ENCODE measurements around the gene PAX9.

Gene PAX9

DNA sequence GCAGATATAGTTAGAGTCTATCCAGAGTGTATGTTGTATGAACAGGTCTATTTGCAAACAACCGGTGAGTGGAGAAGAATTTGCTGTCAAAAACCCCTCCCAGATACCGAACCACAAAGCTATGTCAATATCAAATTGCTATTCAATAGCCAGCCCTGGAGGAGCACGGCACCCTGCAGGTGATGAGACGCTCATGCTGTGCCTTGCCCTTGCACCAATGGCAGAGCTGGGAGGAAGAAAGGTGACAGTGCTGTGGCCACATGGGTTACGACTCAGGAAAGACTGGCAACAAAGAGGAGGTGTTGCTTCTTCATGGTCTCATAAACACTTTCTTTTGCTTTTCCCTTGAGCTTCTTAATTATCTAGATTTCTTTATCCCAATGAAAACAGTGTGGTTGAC is 55.7 kb downstream of the PAX9 start:
- Histone ChIP-seq H3K9ac (ENCODE audit: low read length) (no peak overlapping the region), H3K4me1 (ENCODE audit: control insufficient read depth, insufficient read depth, low read length) (no peaks in the 10 kb centered on the region), H3K4me3 (ENCODE audit: low read length) (no peak overlapping the region), H3K36me3 (ENCODE audit: control insufficient read depth, insufficient read depth, low read length, severe bottlenecking) (no peaks in the 10 kb centered on the region), H3K9me3 (ENCODE audit: control insufficient read depth, low read length) (no peaks in the 10 kb centered on the region), H3K27me3 (replicated peaks; ENCODE audit: control insufficient read depth, insufficient read depth, low read length) (peaks cover 3% of the 10 kb centered on the region)
- DNase-seq (ENCODE audit: low read depth): no peak

DNA sequence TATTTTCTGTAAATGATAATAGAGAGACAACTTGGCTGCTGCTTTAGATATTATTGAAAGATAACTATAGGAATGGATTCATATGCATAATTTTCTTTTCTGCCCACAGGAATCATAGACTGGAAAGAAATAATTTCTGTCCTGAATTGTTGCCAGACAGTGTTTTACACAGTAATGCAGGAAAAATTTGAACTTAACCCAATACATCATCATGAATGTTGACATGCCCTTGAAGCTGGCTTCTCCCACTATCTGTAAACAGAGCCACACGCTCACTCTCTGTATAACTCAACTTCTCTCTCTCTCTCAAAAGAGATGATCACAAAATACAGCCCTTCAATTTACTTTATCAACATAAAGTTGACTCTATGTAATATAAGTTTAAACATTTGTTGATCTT is 56.6 kb downstream of the PAX9 start:
- Histone ChIP-seq H3K9me3 (ENCODE audit: control insufficient read depth, low read length) (no peaks in the 10 kb centered on the region), H3K9ac (ENCODE audit: low read length) (no peak overlapping the region), H3K4me3 (ENCODE audit: low read length) (no peak overlapping the region), H3K4me1 (ENCODE audit: control insufficient read depth, insufficient read depth, low read length) (no peaks in the 10 kb centered on the region), H3K27me3 (replicated peaks; ENCODE audit: control insufficient read depth, insufficient read depth, low read length) (peaks cover 3% of the 10 kb centered on the region), H3K36me3 (ENCODE audit: control insufficient read depth, insufficient read depth, low read length, severe bottlenecking) (no peaks in the 10 kb centered on the region)
- peak; percentile 79 for DNase-seq (ENCODE audit: low read depth)

DNA sequence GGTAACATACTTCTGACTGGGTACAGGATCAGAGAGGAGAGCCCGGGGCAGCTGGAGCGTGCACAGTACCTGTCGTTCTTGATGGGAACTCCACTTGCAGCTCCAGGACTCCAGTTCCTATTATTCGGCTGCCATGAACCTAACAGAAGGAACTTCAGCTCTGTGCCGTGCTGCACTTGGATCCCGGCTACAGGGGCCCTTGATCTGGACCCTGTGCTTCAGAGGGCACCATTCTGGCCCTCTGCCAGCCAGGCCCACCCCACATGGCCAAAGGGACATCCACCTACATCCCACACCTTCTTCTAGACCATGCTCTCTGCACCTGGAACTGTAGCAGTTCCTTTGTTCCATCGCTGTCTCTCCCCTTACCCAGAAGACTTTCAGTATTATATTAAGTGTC is 58.2 kb downstream of the PAX9 start:
- DNase-seq (ENCODE audit: low read depth): no peak
- H3K9ac ChIP-seq (ENCODE audit: low read length): no peak overlapping the region
- no peaks in the 10 kb centered on the region for H3K36me3 ChIP-seq (ENCODE audit: control insufficient read depth, insufficient read depth, low read length, severe bottlenecking)
- no peaks in the 10 kb centered on the region for H3K9me3 ChIP-seq (ENCODE audit: control insufficient read depth, low read length)
- no peak overlapping the region for H3K4me3 ChIP-seq (ENCODE audit: low read length)
- H3K4me1 ChIP-seq (ENCODE audit: control insufficient read depth, insufficient read depth, low read length): no peaks in the 10 kb centered on the region
- H3K27me3 ChIP-seq (replicated peaks; ENCODE audit: control insufficient read depth, insufficient read depth, low read length): peaks cover 3% of the 10 kb centered on the region

DNA sequence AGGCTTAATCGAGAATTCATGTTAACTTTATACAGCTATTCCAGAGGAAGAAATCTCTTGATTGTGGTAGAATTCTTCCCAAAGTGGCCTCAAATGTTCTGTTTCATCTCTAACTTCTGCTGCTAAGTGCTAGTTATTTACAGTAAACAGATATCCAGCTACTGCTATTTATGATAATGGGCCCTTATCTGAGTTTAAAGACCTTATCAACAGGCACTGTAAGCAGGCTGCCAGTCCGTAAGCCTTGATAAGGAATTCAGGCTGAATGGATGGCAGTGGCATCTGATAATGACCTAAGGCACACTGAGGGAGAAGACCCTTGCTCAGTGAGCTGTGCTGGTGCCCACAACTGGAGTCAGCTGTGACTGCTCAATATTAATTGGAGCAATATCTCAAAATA is 59.0 kb downstream of the PAX9 start:
- H3K27me3 ChIP-seq (replicated peaks; ENCODE audit: control insufficient read depth, insufficient read depth, low read length): peaks cover 3% of the 10 kb centered on the region
- no peaks in the 10 kb centered on the region for H3K9me3 ChIP-seq (ENCODE audit: control insufficient read depth, low read length)
- H3K4me3 ChIP-seq (ENCODE audit: low read length): no peak overlapping the region
- DNase-seq (ENCODE audit: low read depth): no peak
- no peaks in the 10 kb centered on the region for H3K4me1 ChIP-seq (ENCODE audit: control insufficient read depth, insufficient read depth, low read length)
- no peak overlapping the region for H3K9ac ChIP-seq (ENCODE audit: low read length)
- H3K36me3 ChIP-seq (ENCODE audit: control insufficient read depth, insufficient read depth, low read length, severe bottlenecking): no peaks in the 10 kb centered on the region

DNA sequence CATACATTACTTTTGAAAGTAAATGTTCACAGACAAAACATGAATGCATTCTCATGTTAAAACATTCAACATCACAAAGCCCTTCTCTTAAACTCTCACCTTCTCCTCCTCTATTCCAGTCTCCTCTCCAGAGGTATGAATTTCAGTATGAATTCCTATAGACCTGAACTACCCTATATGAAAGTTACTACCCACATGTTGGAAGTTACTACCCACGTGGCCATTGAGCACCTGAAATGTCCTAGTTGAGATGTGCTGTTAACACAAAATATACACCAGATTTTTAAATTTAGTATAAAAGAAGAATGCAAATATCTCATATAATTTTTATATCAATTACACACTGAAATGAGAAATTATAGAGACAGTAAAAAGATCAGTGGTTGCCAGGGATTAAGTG is 60.2 kb downstream of the PAX9 start:
- Histone ChIP-seq H3K4me3 (ENCODE audit: low read length) (no peak overlapping the region), H3K9me3 (ENCODE audit: control insufficient read depth, low read length) (no peaks in the 10 kb centered on the region), H3K36me3 (ENCODE audit: control insufficient read depth, insufficient read depth, low read length, severe bottlenecking) (no peaks in the 10 kb centered on the region), H3K4me1 (ENCODE audit: control insufficient read depth, insufficient read depth, low read length) (no peaks in the 10 kb centered on the region), H3K9ac (ENCODE audit: low read length) (no peak overlapping the region), H3K27me3 (replicated peaks; ENCODE audit: control insufficient read depth, insufficient read depth, low read length) (peaks cover 3% of the 10 kb centered on the region)
- DNase-seq (ENCODE audit: low read depth): no peak

DNA sequence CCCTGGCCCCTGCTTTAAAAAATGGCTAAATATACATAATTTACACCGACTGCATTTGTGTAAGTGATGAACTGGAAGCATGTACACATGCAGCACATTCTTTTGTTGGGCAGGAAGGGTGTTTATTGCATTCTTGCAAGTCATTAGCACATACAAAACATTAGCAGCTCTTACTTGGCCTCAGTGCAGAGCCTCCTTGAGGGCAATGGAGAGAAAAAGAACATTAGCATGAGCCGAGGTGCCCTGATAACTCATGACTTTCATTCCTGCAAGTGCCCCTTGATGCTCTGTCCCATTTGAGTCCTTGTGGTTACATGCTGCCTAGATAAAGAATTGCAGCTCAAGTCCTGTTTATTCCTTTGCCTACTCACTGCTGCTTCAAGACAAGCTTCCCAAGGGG is 61.9 kb downstream of the PAX9 start:
- H3K36me3 ChIP-seq (ENCODE audit: control insufficient read depth, insufficient read depth, low read length, severe bottlenecking): no peaks in the 10 kb centered on the region
- no peaks in the 10 kb centered on the region for H3K9me3 ChIP-seq (ENCODE audit: control insufficient read depth, low read length)
- H3K4me3 ChIP-seq (ENCODE audit: low read length): no peak overlapping the region
- no peak for DNase-seq (ENCODE audit: low read depth)
- H3K4me1 ChIP-seq (ENCODE audit: control insufficient read depth, insufficient read depth, low read length): no peaks in the 10 kb centered on the region
- H3K9ac ChIP-seq (ENCODE audit: low read length): no peak overlapping the region
- H3K27me3 ChIP-seq (replicated peaks; ENCODE audit: control insufficient read depth, insufficient read depth, low read length): peaks cover 3% of the 10 kb centered on the region

DNA sequence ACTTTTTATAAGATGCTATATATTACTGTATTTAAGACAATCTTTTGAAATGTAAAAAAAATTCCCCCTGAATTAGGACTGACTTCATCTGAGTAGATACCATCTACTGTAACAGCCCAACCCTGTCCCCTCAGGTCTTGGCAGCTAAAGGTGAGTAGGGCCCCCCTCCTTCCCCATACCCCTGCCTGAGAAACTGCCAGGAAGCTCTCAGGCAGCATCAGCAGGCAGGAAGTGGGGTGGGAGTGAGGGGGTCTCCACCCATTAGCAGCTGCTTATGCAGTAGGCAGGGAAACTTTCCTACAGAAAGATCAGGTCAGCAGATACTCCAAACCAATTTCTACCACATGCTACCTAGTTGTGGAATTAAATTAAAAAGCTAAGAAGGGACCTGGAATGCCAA is 62.5 kb downstream of the PAX9 start:
- no peaks in the 10 kb centered on the region for H3K9me3 ChIP-seq (ENCODE audit: control insufficient read depth, low read length)
- H3K9ac ChIP-seq (ENCODE audit: low read length): no peak overlapping the region
- H3K4me3 ChIP-seq (ENCODE audit: low read length): no peak overlapping the region
- no peaks in the 10 kb centered on the region for H3K4me1 ChIP-seq (ENCODE audit: control insufficient read depth, insufficient read depth, low read length)
- no peaks in the 10 kb centered on the region for H3K36me3 ChIP-seq (ENCODE audit: control insufficient read depth, insufficient read depth, low read length, severe bottlenecking)
- H3K27me3 ChIP-seq (replicated peaks; ENCODE audit: control insufficient read depth, insufficient read depth, low read length): peaks cover 3% of the 10 kb centered on the region
- DNase-seq (ENCODE audit: low read depth): no peak

DNA sequence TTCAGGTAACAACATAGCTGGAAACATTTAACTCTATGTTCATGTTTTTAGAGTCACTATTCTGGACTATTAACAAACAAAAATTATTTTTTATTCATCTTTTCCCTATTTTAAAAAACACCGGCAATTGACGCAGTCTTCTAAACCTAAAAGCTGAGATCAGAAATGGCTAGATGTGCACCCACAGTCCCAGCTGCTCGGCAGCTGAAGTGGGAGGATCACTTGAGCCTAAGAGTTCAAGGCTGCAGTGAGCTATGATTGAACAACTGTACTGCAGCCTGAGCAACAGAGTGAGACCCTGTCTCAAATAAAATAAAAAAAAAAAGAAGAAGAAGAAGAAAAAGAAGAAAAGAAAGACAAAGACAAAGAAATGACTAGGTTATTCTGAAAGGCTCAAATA is 64.5 kb downstream of the PAX9 start:
- Histone ChIP-seq H3K9me3 (ENCODE audit: control insufficient read depth, low read length) (no peaks in the 10 kb centered on the region), H3K4me3 (ENCODE audit: low read length) (no peak overlapping the region), H3K4me1 (ENCODE audit: control insufficient read depth, insufficient read depth, low read length) (no peaks in the 10 kb centered on the region), H3K9ac (ENCODE audit: low read length) (no peak overlapping the region), H3K36me3 (ENCODE audit: control insufficient read depth, insufficient read depth, low read length, severe bottlenecking) (no peaks in the 10 kb centered on the region), H3K27me3 (replicated peaks; ENCODE audit: control insufficient read depth, insufficient read depth, low read length) (no peaks in the 10 kb centered on the region)
- DNase-seq (ENCODE audit: low read depth): no peak
